NT2/D1 (cell line): ENCODE measurements around the gene PCYT2.

Experiments used
- DNase-seq: peaks from one replicate; pipeline ENCODE4 v3.0.0-alpha.2; 2011; ENCODE audit warnings: low read depth, low spot score
- H3K27me3 ChIP-seq: 2 replicates; pipeline ENCODE4 v1.6.0; 2011; ENCODE audit warnings: mild to moderate bottlenecking; ENCODE audit not compliant: insufficient read length, insufficient read depth
- H3K36me3 ChIP-seq: 2 replicates; pipeline ENCODE4 v1.6.1; 2011; ENCODE audit warnings: mild to moderate bottlenecking, low read length, mixed read lengths; ENCODE audit not compliant: insufficient read depth, insufficient read length
- H3K4me1 ChIP-seq: 2 replicates; pipeline ENCODE4 v1.5.1; 2011; ENCODE audit not compliant: insufficient read depth, insufficient read length
- H3K4me3 ChIP-seq: 2 replicates; pipeline ENCODE4 v1.5.1; 2011; ENCODE audit warnings: low read depth; ENCODE audit not compliant: insufficient read length
- H3K9ac ChIP-seq: 2 replicates; pipeline ENCODE4 v1.6.0; 2011; ENCODE audit warnings: low read depth; ENCODE audit not compliant: insufficient read length
- H3K9me3 ChIP-seq: 2 replicates; pipeline ENCODE4 v1.5.1; 2011; ENCODE audit warnings: mild to moderate bottlenecking, low read length; ENCODE audit not compliant: insufficient read depth
- SUZ12 ChIP-seq: IDR thresholded peaks from 2 replicates; pipeline ENCODE4 v1.6.1; 2011; ENCODE audit not compliant: insufficient read length, insufficient read depth; ENCODE audit errors: extremely low read depth
- YY1 ChIP-seq: IDR thresholded peaks from 2 replicates; pipeline ENCODE4 v1.6.1; 2011; ENCODE audit not compliant: insufficient read length, insufficient read depth
- ZNF274 ChIP-seq: IDR thresholded peaks from 2 replicates; pipeline ENCODE4 v1.6.1; 2011; ENCODE audit warnings: mild to moderate bottlenecking, low read depth, low read length

Gene PCYT2

DNA sequence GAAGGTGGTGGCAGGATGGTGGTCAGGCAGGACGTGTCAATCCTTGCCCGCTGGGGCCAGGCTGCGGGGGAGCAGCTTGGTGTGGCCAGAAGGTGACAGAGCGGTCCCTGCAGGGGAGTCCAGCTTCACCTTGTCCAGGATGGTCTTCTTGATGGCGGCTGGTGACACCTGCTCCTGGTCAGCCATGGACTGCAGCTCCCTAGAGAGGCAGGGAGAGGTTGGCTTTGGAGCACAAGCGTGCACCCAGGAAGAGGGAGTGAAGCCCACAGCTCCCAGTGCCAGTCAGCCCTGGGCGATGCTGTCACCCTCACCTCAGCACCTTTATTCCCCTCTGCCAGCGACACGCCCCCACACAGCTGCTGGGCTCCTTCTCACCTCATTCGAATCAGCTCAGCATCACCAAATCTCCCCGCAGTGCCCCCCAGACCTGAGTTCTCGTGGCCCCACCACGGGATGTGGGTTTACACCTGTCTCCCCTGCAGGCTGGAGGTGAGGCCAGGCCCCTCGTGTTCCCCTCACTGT lies 22.0 kb upstream of the PCYT2 start:
- Histone ChIP-seq H3K9ac (no peak overlapping the region), H3K36me3 (peaks cover 44% of the 10 kb centered on the region), H3K4me1 (peaks cover 30% of the 10 kb centered on the region), H3K9me3 (no peaks in the 10 kb centered on the region), H3K27me3 (peaks cover 12% of the 10 kb centered on the region), H3K4me3 (no peak overlapping the region)
- no peak for DNase-seq
- no peak for TF ChIP-seq YY1
- no peak for TF ChIP-seq SUZ12
- no peak for TF ChIP-seq ZNF274

DNA sequence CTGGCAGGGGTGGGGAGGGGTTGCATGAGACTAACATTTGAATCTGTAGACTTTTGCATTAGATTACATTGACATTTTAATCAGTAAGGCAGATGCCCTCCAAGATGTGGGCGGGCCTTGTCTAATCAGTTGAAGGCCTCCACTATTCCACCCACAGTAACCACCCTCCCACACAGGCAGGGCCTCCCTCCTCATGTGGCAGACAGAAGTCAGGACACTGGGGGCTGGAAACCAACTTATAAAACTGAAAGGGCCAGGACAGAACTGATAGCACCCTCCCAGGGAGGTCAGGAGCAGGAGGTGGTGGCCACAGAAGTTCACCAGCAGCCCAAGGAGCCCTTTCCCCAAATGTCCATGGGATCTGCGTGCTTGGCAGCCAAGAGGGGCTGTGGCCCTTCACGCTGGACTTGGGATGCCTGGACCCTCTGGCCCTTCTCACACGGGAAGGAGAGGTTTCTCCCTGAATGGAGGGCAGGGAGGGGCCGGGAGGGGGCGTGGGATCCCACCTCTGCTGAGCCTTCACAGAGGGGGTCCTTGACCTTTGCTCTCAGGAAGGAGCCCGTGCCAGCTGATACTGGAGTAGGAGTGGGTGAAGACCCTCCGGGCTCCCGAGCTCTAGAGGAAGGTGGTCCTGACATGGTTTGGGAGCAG lies 21.3 kb upstream of the PCYT2 start:
- peaks cover 30% of the 10 kb centered on the region for H3K4me1 ChIP-seq
- H3K4me3 ChIP-seq, result no peak overlapping the region
- peaks cover 10% of the 10 kb centered on the region for H3K27me3 ChIP-seq
- H3K9me3 ChIP-seq, result no peaks in the 10 kb centered on the region
- H3K9ac ChIP-seq, result no peak overlapping the region
- H3K36me3 ChIP-seq, result peaks cover 44% of the 10 kb centered on the region
- no peak for DNase-seq
- TF ChIP-seq SUZ12 (no peak), ZNF274 (no peak), YY1 (no peak)

DNA sequence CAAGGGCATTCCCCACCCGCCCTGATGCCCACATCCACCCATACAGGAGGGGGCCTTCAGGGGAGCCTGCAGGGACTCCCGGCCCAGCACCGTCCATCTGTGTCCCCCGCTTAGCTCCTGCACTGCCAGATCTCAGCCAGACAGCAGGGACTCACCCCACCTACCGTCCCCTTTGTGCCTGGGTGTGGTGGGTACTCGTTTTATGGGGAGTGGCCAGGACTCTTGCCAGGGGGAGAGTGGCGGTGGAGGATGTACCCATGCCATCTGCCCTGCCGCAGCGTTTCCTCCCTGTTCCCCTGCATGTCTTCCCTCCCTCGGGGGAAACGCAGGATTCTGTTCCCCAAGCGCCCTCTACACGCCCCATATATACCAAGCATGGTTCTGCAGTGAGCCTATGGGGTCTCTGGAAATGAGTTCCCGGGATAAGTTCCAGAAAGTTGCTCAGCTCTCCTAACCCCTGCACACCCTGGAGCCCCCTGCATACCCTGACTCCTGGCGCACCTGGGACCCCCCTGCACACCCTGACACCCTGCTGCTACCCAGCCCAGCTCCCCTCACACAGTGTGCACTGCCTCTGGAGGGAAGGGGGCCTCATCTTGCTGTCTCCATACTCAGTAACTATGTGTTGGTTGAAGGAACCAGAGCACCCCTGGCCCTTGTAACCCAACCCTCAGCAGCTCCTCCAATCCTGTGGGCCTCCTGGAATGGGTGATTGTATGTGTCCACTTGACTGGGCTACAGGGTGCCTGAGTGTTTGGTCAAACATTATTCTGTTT lies 20.5 kb upstream of the PCYT2 start:
- Histone ChIP-seq H3K4me3 (no peak overlapping the region), H3K36me3 (peaks cover 44% of the 10 kb centered on the region), H3K27me3 (peaks cover 10% of the 10 kb centered on the region), H3K9ac (no peak overlapping the region), H3K9me3 (no peaks in the 10 kb centered on the region), H3K4me1 (peaks cover 30% of the 10 kb centered on the region)
- no peak for DNase-seq
- TF ChIP-seq YY1 (no peak), SUZ12 (no peak), ZNF274 (no peak)

DNA sequence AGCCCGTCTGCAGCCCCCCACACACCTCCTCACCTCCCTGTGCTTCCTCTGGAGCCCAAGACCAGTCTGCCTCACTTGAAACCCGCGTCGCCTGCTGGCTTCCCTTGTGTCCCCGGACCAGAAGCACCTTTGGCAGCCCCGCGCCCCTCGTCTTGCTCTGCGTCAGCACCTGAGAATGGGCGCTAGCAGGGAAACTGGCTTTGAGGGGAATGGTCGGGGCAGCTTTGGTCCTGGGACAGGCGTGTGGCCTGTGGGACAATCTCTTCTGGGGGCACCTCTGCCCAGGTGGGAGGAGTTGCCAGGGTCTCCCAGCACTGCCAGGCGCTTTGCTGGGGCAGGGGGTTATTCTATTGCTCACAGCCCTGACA lies 20.0 kb upstream of the PCYT2 start:
- Histone ChIP-seq H3K36me3 (peaks cover 44% of the 10 kb centered on the region), H3K9ac (no peak overlapping the region), H3K27me3 (peaks cover 10% of the 10 kb centered on the region), H3K9me3 (no peaks in the 10 kb centered on the region), H3K4me1 (peaks cover 30% of the 10 kb centered on the region), H3K4me3 (no peak overlapping the region)
- DNase-seq, result no peak
- TF ChIP-seq SUZ12 (no peak), YY1 (no peak), ZNF274 (no peak)

DNA sequence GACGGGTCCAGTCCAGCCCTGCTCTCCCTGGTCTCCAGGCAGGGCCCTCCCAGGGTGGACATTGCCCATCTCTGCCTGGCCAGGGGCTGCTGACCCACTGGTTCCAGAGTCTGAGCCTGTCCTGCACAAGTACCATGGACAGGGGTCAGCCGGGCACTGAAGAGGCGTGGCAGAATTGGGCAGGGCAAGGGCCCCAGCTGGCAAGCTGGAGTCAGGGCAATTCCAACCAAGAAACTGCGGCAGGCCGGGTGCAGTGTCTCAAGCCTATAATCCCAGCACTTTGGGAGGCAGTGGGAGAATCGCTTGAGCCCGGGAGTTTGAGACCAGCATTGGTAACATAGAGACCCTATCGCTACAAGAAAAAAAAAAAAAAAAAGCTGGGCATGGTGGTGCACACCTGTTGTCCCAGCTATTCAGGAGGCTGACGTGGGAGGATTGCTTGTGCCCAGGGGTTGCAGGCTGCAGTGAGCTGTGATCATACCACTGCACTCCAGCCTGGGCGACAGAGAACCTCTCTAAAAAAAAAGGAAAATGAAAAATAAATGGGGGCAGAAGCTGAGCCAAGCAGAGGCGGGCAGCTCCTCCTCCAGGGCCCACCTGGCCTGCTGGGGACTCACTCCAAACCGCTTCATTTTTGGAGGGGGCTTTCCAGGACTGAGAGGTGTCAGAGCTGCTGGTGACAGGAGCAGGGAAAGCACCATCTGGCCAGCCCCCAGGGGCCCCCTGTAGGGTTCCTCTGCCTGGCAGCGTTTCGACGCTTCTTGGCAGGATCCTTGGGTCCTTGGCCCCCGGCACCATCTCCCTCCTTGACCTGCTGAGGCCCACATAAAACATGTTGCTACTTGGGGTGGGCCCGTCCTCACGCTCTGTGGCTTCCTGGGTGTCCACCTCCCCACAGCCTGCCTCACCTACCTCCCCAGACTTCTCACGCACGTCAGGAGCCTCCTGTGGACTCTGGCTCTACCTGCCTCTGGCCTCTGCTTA lies 19.2 kb upstream of the PCYT2 start:
- Histone ChIP-seq H3K4me1 (peaks cover 29% of the 10 kb centered on the region), H3K36me3 (peaks cover 38% of the 10 kb centered on the region), H3K9ac (peak overlapping the region; percentile 10), H3K27me3 (peaks cover 10% of the 10 kb centered on the region), H3K9me3 (no peaks in the 10 kb centered on the region), H3K4me3 (no peak overlapping the region)
- DNase-seq, result no peak
- TF ChIP-seq SUZ12 (no peak), ZNF274 (no peak), YY1 (no peak)

DNA sequence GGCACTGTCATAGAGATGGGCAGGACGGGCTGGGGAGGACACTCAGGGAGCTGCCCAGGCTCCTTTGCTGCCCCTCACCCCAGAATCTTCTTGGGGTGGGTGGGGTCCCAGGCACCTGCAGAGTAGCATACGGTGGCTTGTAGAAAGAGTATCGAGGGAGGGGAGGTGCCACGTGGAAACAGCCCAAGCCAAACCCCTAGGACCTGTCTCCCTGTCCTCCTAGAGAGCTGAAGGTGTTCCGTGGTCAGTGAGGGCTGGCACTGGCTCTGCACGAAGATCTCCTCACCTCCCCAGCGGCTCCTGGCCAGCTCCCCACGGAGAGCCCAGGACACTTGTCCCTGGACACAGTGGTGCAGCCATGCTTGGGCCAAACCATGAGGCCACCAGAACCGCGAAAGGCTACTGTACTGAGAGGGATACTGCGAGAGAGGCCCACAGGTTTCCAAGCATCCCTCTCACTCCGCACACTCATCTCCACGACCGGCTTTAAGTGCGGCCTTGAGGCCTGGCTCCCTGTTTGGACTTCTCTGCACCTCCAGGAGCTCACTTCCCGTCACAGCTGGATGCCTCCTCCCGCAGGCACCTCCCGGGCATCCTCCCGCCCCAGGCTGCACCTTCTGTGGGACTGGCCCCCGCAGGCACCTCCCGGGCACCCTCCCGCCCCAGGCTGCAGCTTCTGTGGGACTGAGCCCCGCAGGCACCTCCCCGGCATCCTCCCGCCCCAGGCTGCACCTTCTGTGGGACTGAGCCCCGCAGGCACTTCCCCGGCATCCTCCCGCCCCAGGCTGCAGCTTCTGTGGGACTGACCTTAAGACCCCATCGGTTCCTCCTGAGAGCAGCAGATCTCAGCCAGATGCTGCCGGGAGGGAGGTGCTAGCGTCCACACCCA lies 18.3 kb upstream of the PCYT2 start:
- Histone ChIP-seq H3K27me3 (peaks cover 10% of the 10 kb centered on the region), H3K4me1 (peaks cover 28% of the 10 kb centered on the region), H3K36me3 (peaks cover 33% of the 10 kb centered on the region), H3K9ac (peak overlapping the region; percentile 92), H3K9me3 (no peaks in the 10 kb centered on the region), H3K4me3 (no peak overlapping the region)
- TF ChIP-seq ZNF274, result no peak
- no peak for TF ChIP-seq SUZ12
- no peak for TF ChIP-seq YY1
- DNase-seq, result no peak
